ENCODE data around the gene RIT2.

- TF ChIP-seq, protein P1, sequence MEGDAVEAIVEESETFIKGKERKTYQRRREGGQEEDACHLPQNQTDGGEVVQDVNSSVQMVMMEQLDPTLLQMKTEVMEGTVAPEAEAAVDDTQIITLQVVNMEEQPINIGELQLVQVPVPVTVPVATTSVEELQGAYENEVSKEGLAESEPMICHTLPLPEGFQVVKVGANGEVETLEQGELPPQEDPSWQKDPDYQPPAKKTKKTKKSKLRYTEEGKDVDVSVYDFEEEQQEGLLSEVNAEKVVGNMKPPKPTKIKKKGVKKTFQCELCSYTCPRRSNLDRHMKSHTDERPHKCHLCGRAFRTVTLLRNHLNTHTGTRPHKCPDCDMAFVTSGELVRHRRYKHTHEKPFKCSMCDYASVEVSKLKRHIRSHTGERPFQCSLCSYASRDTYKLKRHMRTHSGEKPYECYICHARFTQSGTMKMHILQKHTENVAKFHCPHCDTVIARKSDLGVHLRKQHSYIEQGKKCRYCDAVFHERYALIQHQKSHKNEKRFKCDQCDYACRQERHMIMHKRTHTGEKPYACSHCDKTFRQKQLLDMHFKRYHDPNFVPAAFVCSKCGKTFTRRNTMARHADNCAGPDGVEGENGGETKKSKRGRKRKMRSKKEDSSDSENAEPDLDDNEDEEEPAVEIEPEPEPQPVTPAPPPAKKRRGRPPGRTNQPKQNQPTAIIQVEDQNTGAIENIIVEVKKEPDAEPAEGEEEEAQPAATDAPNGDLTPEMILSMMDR (IDR thresholded peaks at IDR 0.05) = no peak
- no peak for TF ChIP-seq POLR2A (IDR thresholded peaks at IDR 0.05)
These were observed 396.3 kb downstream of the RIT2 start for GRCh38 chr18:42719221-42719620.

All from ovary (tissue), 3 donors.